IMR-90 (cell line): Measurements from ENCODE around the gene DCDC1.

Experiments
- POLR2A ChIP-seq: IDR thresholded peaks from 2 replicates; pipeline ENCODE4 v1.6.1; 2012; ENCODE audit warnings: mild to moderate bottlenecking, low read depth, low read length
- RFX5 ChIP-seq: IDR thresholded peaks from 2 replicates; pipeline ENCODE4 v1.8.0; 2012; ENCODE audit warnings: low read depth, mild to moderate bottlenecking, low read length, moderate library complexity
- TF ChIP-seq, protein P1 (sequence below): conservative IDR thresholded peaks from 2 replicates; pipeline ENCODE4 v1.5.1; 2012; ENCODE audit warnings: mild to moderate bottlenecking, low read depth, low read length, improper control_type of control experiment

DNA sequence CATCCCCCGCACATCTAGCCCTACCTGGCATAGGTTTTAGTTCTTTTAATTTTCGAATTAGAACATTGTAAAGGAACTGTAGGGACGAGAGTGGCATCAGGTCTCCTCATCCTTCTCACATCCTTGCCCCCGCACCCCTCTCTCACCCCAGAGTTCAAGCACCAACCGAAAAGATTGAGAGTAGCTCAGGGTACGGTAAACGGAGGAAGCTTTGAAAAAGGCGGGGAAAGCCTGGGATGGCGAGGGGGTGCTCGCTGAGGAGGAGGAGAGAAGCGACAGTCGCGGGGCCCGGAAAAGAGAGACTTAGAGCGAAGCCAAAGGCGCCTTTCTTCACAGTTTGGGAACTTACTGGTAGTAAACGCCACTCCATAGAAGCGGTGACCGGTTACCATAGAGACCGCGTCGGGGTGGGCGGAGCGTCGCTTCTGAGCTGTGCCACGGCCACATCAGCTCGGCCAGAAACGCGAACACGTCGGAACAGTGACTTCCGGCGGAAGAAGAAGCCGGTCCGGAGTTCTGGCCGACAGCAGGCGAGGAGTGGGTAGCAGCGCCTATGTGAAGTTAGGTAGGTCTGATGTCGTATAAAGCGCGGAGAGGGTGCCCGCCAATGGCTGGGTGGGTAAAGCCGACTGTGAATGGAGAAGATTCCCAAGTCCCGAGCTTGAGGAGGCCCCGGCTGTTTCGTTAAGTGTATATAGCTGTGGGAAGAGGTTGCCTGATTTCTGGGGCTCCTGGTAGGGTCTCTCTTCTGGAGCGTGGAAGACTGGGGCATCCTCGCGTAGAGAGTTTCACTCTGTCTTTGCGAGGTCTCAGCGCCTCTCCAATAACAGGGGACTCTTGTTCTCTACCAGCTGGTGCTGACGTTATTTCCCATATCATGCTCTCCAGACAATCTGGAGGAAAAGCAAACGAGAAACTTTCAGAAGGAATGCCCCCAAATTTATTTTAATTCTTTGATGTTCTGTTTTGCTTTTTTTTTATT is at the start of gene DCDC1, which contains the start of gene DNAJC24:
- TF ChIP-seq, protein P1, sequence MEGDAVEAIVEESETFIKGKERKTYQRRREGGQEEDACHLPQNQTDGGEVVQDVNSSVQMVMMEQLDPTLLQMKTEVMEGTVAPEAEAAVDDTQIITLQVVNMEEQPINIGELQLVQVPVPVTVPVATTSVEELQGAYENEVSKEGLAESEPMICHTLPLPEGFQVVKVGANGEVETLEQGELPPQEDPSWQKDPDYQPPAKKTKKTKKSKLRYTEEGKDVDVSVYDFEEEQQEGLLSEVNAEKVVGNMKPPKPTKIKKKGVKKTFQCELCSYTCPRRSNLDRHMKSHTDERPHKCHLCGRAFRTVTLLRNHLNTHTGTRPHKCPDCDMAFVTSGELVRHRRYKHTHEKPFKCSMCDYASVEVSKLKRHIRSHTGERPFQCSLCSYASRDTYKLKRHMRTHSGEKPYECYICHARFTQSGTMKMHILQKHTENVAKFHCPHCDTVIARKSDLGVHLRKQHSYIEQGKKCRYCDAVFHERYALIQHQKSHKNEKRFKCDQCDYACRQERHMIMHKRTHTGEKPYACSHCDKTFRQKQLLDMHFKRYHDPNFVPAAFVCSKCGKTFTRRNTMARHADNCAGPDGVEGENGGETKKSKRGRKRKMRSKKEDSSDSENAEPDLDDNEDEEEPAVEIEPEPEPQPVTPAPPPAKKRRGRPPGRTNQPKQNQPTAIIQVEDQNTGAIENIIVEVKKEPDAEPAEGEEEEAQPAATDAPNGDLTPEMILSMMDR = no peak
- TF ChIP-seq POLR2A = peak; percentile 56; the same call in 1 of the 2 replicates
- no peak for TF ChIP-seq RFX5
